Stimulated activated CD8-positive, alpha-beta memory T cell treated with anti-CD3 and anti-CD28 coated beads, Interleukin-7, amount 100 ng/mL, for 4 hours (primary cell): ENCODE data around the gene POP7.
A peak's percentile ranks its signal among the peaks of the same experiment; 100 is the strongest.
"Not testable (repeated sequence)": the region's sequence is repeated elsewhere in the genome, so short reads cannot be mapped to it uniquely, and the experiment has no call there.

ENCODE experiments used
- DNase-seq, 2 donors: peaks; one replicate each; pipeline ENCODE4 v3.0.0-alpha.2; 2020; ENCODE audit warnings: low read depth in 2 of 2

Gene POP7

GRCh38 chr7:100705753-100706671, at the start of gene POP7:
TSS of gene POP7 (plus strand) at chr7:100706121. CDS start at chr7:100706831, 710 bp downstream.
- DNase-seq, result peak; percentile 97 to 98

- not testable (repeated sequence) for DNase-seq
Observed at GRCh38 chr7:100662194-100662776, 43.6 kb upstream of the POP7 start.

GRCh38 chr7:100665168-100665726, 40.7 kb upstream of the POP7 start:
- DNase-seq, result no peak

GRCh38 chr7:100667331-100668068, 38.4 kb upstream of the POP7 start:
- no peak for DNase-seq

GRCh38 chr7:100668069-100668449, 37.9 kb upstream of the POP7 start:
- no peak for DNase-seq

GRCh38 chr7:100669106-100669505, 36.8 kb upstream of the POP7 start:
- not testable (repeated sequence) for DNase-seq

GRCh38 chr7:100670074-100670473, 35.8 kb upstream of the POP7 start:
- no peak for DNase-seq

GRCh38 chr7:100671353-100672327, 34.3 kb upstream of the POP7 start:
- no peak for DNase-seq

GRCh38 chr7:100673302-100673941, 32.5 kb upstream of the POP7 start, which contains the start of gene GNB2:
TSS of gene GNB2 (plus strand) at chr7:100673740. CDS start at chr7:100676266, 2,526 bp downstream.
- DNase-seq, result peak; percentile 96 to 97

GRCh38 chr7:100673942-100674410, 31.9 kb upstream of the POP7 start:
- peak in 1 of 2 donors; percentile 33 for DNase-seq

- DNase-seq, result no peak
Observed at GRCh38 chr7:100674411-100675104, 31.4 kb upstream of the POP7 start.

- peak in 1 of 2 donors; percentile 43 for DNase-seq
Observed at GRCh38 chr7:100675105-100675451, 30.8 kb upstream of the POP7 start.

- peak; percentile 78 to 84 for DNase-seq
Observed at GRCh38 chr7:100675581-100676350, 30.2 kb upstream of the POP7 start.

- no peak for DNase-seq
Observed at GRCh38 chr7:100676501-100677306, 29.2 kb upstream of the POP7 start.

- DNase-seq, result no peak
Observed at GRCh38 chr7:100677308-100678267, 28.3 kb upstream of the POP7 start.

- no peak for DNase-seq
Observed at GRCh38 chr7:100678291-100678984, 27.5 kb upstream of the POP7 start.
